Coronary artery (tissue), 2 donors: Measurements from ENCODE around the gene TWIST2.

Experiments
- DNase-seq: peaks from one replicate; pipeline ENCODE4 v3.0.0-alpha.2; 2017; ENCODE audit warnings: low spot score
- H3K27ac ChIP-seq, 2 donors: fragments of 200-600 bp; sonication (generic); one replicate each; pipeline ENCODE4 v1.5.1; 2016 to 2019
- H3K4me3 ChIP-seq: fragments of 200-600 bp; sonication (generic); 2 replicates; pipeline ENCODE4 v1.5.1; 2016; ENCODE audit warnings: mild to moderate bottlenecking, moderate library complexity
- CTCF ChIP-seq: fragments of 200-600 bp; sonication (generic); IDR thresholded peaks from one replicate; pipeline ENCODE4 v1.5.1; 2019; ENCODE audit warnings: antibody characterized with exemption

The TWIST2 gene

GRCh38 chr2:238893349-238894000 is 45.6 kb downstream of the TWIST2 start:
- no peak for TF ChIP-seq CTCF
- peak overlapping the region in 1 of 2 donors; percentile 37 for H3K27ac ChIP-seq
- no peak overlapping the region for H3K4me3 ChIP-seq
- DNase-seq: no peak

- DNase-seq: no peak
- H3K27ac ChIP-seq: peak overlapping the region in 1 of 2 donors; percentile 37
- no peak overlapping the region for H3K4me3 ChIP-seq
- no peak for TF ChIP-seq CTCF
Measured at GRCh38 chr2:238894226-238894949, 46.5 kb downstream of the TWIST2 start.

- peak overlapping the region in 1 of 2 donors; percentile 77 for H3K27ac ChIP-seq
- peak overlapping the region; percentile 47 for H3K4me3 ChIP-seq
- DNase-seq: no peak
- TF ChIP-seq CTCF: no peak
Measured at GRCh38 chr2:238894950-238895298, 47.0 kb downstream of the TWIST2 start.

GRCh38 chr2:238895361-238895882 is 47.5 kb downstream of the TWIST2 start:
- no peak for DNase-seq
- peak overlapping the region; percentile 47 for H3K4me3 ChIP-seq
- H3K27ac ChIP-seq: peak overlapping the region; percentile 14 to 77
- no peak for TF ChIP-seq CTCF

GRCh38 chr2:238895891-238896600 is 48.2 kb downstream of the TWIST2 start:
- no peak for TF ChIP-seq CTCF
- DNase-seq: peak; percentile 85
- Histone ChIP-seq H3K27ac (peak overlapping the region; percentile 34 to 77), H3K4me3 (peak overlapping the region; percentile 47)

GRCh38 chr2:238896641-238897040 is 48.8 kb downstream of the TWIST2 start:
- Histone ChIP-seq H3K4me3 (no peak overlapping the region), H3K27ac (peak overlapping the region; percentile 34 to 77)
- no peak for DNase-seq
- TF ChIP-seq CTCF: no peak
